Measurements from ENCODE around the gene HDGF. TPM values are rescaled to one million over a fixed set of nuclear protein-coding genes. Genes with fewer than 3 reads are reported as not detected.

Gene HDGF
- total RNA-seq, 4 donors from 2014 or later: 86.5 to 126 (median 113) TPM

- no peak for TF ChIP-seq CTCF (IDR thresholded peaks at IDR 0.05; ENCODE audit: low read depth)
Measured at GRCh38 chr1:156705918-156706656, 45.4 kb downstream of the HDGF start.

DNA sequence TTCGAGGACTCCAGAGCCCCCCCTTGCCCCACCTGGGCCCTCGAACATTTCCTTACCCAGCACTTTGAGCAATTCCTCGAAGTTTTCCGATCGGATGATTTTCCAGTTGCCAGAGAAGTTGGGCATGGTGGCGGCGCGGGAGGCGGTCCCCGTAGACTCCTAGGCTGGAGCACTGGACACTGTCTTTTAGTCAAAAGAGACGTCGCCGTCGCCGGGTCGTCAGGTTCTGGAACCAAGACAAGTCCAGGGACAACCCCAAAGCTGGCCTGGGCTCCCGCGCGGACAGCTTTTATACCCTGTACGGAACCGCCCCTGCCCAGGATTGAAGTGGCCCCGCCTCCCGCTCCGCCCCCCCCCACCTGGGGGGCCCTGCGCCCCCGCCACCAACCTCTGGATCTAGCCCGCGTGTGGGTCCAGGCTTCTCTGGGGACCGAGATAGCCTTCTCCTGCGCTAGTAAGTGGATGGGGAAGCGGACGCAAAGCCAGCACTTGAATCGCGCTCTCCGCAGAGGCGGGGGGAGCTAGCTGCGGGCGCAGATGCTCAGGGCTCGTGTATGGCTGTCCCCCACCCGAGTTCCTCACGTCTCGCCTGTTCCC is 46.1 kb downstream of the HDGF start, which contains the start of gene CRABP2:
CRABP2 (minus strand) TSS at position 263 of the 597 bp plus-strand sequence; CDS start at position 126, 137 bp downstream.
- no peak for TF ChIP-seq CTCF (IDR thresholded peaks at IDR 0.05; ENCODE audit: low read depth)

GRCh38 chr1:156704930-156705320 is 46.5 kb downstream of the HDGF start:
- TF ChIP-seq CTCF (IDR thresholded peaks at IDR 0.05; ENCODE audit: low read depth): no peak

- TF ChIP-seq CTCF (IDR thresholded peaks at IDR 0.05; ENCODE audit: low read depth): no peak
Measured at GRCh38 chr1:156704166-156704711, 47.2 kb downstream of the HDGF start.

DNA sequence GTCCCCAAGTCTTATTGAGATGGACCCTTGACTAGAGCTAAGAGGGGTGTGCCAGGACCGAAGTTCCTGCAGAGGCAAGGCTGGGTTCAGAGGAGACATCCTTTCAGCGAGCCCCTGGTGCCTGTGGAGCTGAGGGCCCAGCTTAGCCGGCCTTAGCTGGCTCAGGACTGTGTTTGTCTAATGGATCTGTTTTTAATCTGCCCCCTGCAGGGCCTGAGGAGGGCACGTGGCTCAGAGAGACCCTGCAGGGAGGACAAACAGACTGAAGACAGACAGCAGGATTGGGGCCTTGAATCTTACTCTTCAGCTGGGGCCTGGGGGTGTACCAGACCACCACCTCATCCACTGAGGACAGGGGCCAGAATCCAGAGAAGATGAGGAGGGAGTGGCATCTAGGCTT is 47.7 kb downstream of the HDGF start:
- no peak for TF ChIP-seq CTCF (IDR thresholded peaks at IDR 0.05; ENCODE audit: low read depth)

DNA sequence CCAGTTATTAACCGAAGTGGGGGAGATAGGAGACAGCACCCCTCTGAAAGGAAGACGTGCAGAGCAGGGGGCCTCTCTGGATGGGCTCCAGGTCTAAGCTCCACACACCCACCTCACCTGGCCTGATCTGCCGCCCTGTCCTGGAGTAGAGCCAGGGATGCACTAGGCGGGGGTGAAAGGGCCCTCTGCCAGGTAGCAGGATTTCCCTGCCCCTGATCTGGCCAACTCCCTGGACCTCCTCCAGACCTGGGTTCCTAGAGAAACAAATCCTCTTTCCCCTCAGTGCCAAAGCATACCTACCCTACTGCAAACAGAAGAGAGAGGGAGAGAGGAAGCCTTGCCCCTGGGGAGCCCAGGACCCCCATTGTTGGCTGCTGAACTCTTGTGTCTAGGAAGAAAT is 48.1 kb downstream of the HDGF start:
- TF ChIP-seq CTCF (IDR thresholded peaks at IDR 0.05; ENCODE audit: low read depth): no peak

- TF ChIP-seq CTCF (IDR thresholded peaks at IDR 0.05; ENCODE audit: low read depth): no peak
Measured at GRCh38 chr1:156700736-156701531, 50.5 kb downstream of the HDGF start.
